HG02678 (cell line): ENCODE data around the gene ADGRA1.
"Not testable (repeated sequence)": the region's sequence is repeated elsewhere in the genome, so short reads cannot be mapped to it uniquely, and the experiment has no call there.

Experiments
- ATAC-seq: cut with Tn5 transposase; IDR thresholded peaks from one replicate; pipeline ENCODE4 v1.9.1; 2021; ENCODE audit warnings: mild to moderate bottlenecking, moderate library complexity; ENCODE audit not compliant: unreplicated experiment

ADGRA1 gene

GRCh38 chr10:133174689-133175263, 87.1 kb downstream of the ADGRA1 start:
- no peak for ATAC-seq

DNA sequence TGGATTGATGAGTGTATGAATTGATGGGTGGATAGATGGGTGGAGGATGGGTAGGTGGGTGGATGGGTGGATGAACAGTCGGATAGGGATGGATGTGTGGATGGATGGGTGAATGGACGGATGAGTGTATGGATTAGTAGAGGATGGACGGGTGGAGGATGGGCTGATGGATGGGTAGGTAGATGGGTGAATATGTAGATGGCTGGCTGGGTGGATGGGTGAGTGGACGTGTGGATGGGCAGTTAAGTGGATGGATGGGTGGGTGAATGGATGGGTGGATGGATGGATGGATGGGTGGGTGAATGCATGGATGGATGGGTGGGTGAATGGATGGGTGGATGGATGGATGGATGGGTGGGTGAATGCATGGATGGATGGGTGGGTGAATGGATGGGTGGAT, 87.9 kb downstream of the ADGRA1 start:
- not testable (repeated sequence) for ATAC-seq

GRCh38 chr10:133176546-133176945, 88.8 kb downstream of the ADGRA1 start:
- ATAC-seq: no peak

DNA sequence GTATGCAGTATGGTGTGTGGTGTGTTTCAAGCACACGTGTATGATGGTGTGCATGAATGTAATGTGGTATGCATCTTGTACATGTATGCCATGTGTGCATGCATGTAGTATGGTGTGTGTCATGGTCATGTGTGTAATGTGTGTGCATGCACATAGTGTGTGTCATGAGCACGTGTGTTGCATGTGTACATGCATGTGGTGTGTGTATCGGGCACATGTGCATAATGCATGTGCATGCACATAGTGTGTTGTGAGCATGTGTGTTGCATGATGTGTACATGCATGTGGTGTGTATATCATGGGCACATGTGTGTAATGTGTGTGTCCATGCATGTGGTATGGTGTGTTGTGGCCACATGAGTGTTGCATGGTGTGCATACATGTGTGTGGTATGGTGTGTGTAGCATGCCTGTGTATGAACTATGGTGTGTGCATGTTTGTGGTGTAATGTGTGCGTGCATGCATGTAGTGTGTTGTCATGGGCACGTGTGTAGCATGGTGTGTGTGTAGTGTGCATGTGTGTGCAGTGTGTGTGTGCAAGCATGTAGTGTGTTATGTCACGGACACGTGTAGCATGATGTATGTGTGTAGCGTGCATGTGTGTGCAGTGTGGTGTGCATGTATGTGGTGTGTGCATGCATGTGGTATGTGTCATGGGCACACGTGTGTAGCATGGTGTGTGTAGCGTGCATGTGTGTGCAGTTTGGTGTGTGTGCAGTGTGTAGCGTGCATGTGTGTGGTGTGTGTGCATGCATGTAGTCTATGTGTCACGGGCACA, 89.8 kb downstream of the ADGRA1 start:
- no peak for ATAC-seq

GRCh38 chr10:133178357-133179127, 90.8 kb downstream of the ADGRA1 start:
- no peak for ATAC-seq

DNA sequence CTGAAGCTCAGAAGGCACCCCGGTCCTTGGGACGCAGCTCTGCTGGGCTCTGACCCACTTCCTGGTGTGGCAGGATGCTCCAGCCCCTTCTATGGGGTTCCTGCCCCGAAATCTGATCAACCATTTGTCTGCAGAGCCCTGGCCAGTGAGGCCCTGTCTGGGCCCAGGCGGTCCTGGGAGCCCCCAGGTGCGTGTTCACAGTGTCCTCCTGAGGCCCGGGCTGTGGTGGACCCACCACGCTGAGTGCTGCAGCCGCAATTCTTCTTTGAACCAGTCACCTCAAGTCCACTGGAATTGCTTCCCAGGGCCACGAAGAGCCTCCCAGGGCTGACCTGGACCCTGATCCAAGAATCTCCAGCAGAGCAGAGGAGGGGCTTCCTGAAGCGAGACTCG, 91.4 kb downstream of the ADGRA1 start:
- no peak for ATAC-seq

- no peak for ATAC-seq
These were observed 91.9 kb downstream of the ADGRA1 start for GRCh38 chr10:133179651-133180050.

- no peak for ATAC-seq
These were observed 92.7 kb downstream of the ADGRA1 start for GRCh38 chr10:133180192-133180964.

DNA sequence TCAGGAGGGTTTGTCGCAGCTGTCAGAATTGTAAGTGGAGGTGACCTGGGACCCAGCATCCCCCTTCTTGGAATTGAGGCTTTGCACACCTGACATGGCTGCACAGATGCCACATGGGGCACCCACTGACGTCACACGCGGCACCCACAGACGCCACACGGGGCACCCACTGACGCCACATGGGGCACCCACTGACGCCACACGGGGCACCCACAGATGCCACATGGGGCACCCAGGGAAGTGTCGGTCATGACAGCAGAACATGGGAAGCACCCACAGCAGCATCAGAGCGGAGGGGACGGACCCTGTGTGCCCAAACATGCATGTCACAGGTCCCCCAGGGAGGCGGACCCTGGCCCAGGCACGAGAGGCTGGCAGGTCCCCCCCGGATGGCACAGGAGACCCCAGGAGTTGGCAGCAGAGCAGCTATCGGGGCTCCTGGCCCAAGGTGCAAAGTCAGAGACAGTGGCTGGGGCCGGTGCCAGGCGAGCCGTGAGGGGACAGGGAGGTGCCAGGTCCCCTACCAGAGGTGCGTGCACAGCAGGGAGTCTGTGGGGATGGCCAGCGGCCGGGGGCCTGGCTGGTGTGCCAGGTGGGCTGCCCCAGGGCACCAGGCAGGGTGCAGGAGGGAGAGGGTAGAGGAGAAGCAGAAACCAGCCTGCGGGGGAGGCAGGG, 93.4 kb downstream of the ADGRA1 start:
- ATAC-seq: no peak
